ENCODE data around the gene FAM161B. TPM values are rescaled to one million over a fixed set of nuclear protein-coding genes. Genes with fewer than 3 reads are reported as not detected.

FAM161B gene
- total RNA-seq, 1 donor from 2014 or later: 3.7 TPM

Other genes starting within 250 kb of the FAM161B start
- gene PNMA1, start 235.7 kb downstream of the FAM161B start, total RNA-seq: 52.7 and 59.0 TPM in 2 replicates
- 6.9 and 11.0 TPM in 2 replicates for gene PTGR2, start 98.3 kb downstream of the FAM161B start, total RNA-seq
- gene ZNF410, start 63.2 kb downstream of the FAM161B start, total RNA-seq: 49.9 and 53.3 TPM in 2 replicates
- gene COQ6, start 208 bp upstream of the FAM161B start, total RNA-seq: 20.8 and 22.9 TPM in 2 replicates
- 13.9 and 14.2 TPM in 2 replicates for gene ENTPD5, start 69.2 kb upstream of the FAM161B start, total RNA-seq
- gene BBOF1, start 69.3 kb upstream of the FAM161B start, total RNA-seq: 4.5 and 5.6 TPM in 2 replicates
- gene ALDH6A1, start 134.4 kb upstream of the FAM161B start, total RNA-seq: 55.4 and 57.3 TPM in 2 replicates
- 13.4 and 14.3 TPM in 2 replicates for gene LIN52, start 134.9 kb upstream of the FAM161B start, total RNA-seq

Measured in progenitor cell of endocrine pancreas (in vitro differentiated cells).